GM19455 (cell line): Measurements from ENCODE around the gene SASH1.

Experiments used
- ATAC-seq: cut with Tn5 transposase; IDR thresholded peaks from one replicate; pipeline ENCODE4 v1.9.1; 2021; ENCODE audit not compliant: unreplicated experiment

The SASH1 gene

GRCh38 chr6:148342350-148343046 is at the start of gene SASH1:
Gene SASH1, plus strand, starts transcription at chr6:148342838. Its CDS starts 230 bp downstream, at chr6:148343068.
- peak; percentile 72 for ATAC-seq

- ATAC-seq, result no peak
Observed at GRCh38 chr6:148293181-148293995, 49.2 kb upstream of the SASH1 start.

DNA sequence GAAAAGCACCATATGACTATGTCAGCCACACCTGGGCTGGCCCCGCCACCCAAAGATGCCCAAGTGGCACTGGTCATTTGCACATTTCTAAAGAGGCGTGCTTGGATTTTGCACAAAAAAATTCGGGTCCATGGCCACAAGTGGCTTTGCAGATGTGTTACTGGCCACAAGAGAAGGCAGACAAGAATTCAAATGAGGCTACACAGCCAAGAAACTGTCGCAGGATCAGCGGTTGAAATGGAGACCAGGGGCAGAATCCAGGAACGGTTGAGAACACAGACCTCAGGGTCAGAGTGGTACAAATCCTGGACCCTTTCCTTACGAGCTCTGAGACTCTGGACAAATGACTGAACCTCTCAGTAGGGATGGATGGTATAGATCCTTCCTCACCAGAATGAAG is 48.6 kb upstream of the SASH1 start:
- ATAC-seq, result no peak

DNA sequence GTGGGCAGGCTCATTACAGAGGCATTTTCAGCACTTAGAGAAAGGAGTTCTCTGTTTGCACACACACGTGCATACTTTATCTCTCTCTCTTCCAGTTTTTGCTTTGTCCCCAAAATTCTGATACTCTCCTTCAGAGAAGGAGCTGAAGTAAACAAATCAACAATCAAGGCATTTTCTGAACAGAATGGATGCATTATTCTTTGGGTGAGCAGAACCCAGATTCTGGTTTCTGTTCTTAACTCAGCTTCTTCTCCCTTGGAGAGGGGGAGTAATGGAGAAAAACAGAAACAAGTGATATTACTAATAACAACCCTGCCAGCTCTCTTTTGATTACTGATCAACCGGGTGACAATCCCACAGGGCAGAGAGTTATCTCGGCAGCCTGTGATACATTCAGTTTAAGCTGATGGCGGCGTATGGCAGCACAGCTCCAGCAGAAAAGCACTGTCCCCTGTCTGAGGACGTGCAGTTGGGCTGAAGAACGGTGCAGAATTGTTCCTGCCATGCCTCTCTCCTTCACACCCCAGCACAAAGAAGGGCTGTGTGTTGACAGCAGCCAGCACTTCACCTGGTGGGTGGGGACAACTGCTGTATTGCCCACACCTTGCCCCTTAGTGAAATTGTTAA is 47.3 kb upstream of the SASH1 start:
- ATAC-seq, result no peak

- ATAC-seq, result no peak
Observed at GRCh38 chr6:148296771-148297170, 45.9 kb upstream of the SASH1 start.

DNA sequence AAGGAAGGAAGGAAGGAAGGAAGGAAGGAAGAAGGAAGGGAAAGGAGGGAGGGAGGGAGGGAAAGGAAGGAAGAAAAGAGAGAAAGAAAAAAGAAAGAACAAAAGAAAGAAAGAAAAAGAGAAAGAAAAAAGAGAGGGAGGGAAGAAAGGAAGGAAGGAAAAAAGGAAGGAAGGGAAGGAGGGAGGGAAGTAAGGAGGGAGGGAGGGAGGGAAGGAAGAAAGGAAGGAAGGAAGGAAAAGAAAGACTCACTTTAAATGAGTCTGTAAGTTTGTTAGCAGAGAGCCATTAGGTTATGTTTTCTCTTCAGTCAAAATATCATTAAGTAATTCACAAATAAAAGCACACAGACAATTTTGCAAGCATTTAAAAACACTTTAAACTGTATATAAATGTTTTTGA is 44.0 kb upstream of the SASH1 start:
- ATAC-seq, result no peak

GRCh38 chr6:148303616-148304015 is 39.0 kb upstream of the SASH1 start:
- ATAC-seq, result no peak

GRCh38 chr6:148304976-148305375 is 37.7 kb upstream of the SASH1 start:
- no peak for ATAC-seq

DNA sequence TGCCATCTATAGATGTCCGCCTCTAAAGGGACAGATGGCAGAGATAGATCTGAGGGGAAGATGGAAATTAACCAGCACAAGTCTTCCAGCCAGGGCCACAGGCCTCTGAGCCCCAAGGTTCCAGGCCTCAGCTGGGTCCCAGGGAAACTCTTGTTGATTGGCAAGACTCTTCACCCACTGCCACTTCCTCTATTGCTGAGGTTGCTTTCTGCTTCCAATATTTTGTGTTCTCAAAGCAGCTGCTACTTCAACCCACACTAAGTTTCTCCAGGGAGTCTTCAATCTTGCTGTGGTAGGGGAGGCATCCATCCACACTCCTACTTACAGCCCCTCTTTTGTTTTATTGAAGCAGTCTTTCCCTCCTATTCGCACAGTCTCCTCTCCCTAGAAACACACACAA is 36.4 kb upstream of the SASH1 start:
- no peak for ATAC-seq

- no peak for ATAC-seq
Observed at GRCh38 chr6:148307405-148307804, 35.2 kb upstream of the SASH1 start.

DNA sequence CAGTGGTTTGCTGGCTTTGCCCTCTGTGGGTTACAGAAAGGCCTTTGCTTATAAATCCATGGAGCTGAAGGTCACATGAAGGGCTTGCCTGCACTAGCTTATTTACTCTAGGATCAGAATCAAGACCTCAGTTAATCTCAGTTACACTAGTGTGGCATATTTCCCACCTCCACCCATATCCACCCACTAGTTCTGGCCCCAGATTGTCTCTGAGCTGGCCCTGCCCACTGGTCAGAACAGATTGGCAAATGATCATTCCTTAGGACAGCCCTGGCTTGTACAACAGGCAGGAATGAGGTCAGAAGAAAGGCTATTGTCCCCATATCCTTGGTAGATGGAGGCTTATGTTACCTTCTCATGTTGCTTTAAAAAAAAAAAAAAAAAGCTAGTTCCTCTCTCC is 33.3 kb upstream of the SASH1 start:
- no peak for ATAC-seq

- no peak for ATAC-seq
Observed at GRCh38 chr6:148311966-148312669, 30.5 kb upstream of the SASH1 start.

GRCh38 chr6:148313488-148313887 is 29.1 kb upstream of the SASH1 start:
- ATAC-seq, result no peak

DNA sequence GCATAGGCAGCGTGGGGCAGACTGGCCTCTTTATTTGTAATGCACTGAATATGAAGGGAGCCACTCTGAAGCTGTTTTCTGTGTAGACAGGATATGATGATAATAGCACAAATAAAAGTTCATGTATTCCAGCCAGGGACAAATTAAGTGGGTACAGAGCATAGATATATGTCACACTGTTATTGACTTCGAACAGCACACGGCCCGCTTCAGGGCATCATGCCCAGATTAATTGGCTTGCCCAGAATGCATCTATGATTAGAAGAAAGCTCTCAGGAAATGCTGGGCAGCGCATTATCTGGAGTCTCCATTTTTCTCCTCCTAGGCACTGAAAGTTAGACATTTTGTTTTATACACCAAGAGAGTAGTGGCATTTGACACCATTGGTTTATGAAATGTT is 26.3 kb upstream of the SASH1 start:
- ATAC-seq, result no peak

DNA sequence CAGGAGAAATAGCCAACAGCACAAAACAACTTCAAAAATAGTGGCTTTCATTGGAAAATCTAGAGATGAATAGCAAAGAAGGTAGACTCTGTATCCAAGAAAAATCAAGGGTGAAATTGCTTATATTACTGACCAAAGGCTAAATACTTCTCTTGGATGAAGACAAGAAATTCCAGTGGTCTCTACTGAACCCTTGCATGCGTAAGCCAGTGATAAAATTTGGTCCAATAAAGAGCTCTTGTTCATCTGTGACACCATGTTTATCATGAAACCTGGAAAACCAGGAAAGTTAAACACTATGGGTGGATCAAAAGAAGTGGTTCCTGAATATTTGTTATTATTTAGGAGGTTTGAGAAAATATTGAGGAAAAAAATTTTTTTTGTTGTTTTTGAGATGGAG is 25.6 kb upstream of the SASH1 start:
- ATAC-seq, result no peak

- no peak for ATAC-seq
Observed at GRCh38 chr6:148317739-148318138, 24.9 kb upstream of the SASH1 start.

DNA sequence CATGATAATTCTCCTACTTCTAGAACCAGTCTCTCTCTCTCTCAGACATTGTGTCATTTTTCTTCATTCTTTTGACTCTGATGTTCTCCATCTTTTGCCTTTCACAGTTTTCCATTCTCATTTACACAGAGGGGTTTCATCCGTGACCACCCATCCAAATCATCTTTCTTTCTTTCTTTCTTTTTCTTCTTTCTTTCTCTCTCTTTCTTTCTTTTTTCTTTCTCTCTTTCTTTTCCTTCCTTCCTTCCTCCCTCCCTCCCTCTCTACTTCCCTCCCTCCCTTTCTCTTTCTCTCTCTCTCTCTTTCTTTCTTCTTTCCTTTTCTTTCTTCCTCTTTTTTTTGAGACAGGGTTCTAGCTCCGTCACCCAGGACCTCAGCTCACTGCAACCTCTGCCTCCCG is 19.9 kb upstream of the SASH1 start:
- ATAC-seq, result no peak

- ATAC-seq, result no peak
Observed at GRCh38 chr6:148323344-148323743, 19.3 kb upstream of the SASH1 start.

DNA sequence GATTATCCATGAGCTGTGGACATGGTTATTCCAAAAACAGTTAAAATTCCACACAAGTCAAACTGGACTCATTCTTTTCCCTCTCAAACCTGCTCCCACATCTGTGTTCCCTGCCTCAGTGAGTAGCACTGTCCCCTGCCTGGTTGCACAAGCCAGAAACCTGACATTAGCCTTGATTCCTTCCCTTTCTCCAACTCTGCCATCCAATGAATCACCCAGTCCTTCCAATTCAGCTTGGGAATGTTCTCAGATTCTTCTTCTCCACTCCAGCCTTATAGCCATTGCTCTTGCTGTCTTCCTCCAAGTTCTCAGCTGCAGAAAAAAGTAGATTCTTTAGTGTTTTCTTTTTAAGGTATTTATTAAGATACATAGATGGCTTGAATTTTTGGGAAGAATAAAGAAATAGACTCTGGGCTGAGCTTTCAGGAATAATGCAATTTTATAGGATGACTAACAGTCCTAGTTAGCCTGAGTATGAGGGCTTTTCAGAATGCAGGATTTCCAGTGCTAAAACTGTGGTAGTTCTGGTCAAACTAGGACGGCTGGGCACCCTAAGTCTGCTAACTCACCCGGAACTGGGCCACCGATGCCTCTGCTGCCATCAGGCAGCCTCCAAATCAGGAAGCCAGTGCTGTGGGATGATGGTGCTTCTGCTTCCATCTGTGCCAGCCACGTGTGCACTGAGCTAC is 18.2 kb upstream of the SASH1 start:
- ATAC-seq, result no peak

DNA sequence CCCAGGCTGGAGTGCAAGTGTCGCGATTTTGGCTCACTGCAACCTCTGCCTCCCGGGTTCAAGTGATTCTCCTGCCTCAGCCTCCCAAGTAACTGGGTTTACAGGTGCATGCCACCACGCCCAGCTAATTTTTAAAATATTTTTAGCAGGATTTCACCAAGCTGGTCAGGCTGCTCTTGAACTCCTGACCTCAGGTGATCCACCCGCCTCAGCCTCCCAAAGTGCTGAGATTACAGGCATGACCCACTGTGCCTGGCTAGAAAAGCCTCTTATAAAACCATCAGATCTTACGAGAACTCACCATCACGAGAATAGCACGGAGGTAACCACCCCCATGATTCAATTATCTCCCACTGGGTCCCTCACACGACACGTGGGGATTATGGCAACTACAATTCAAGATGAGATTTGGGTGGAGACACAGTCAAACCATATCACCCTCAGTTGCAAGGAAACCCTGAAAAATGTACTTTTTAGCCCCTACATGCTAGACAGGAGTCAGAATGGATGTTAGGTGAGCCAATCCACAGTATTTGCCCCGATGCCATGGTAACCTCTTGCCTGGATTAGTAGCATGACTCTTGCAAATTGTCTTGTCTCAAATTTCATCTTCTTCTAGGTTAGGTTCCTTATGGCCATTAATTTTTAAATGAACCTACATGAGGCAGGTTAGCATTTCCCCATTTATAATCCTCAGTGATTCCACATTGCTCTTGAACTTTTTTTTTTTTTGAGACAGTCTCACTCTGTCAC is 17.1 kb upstream of the SASH1 start:
- ATAC-seq, result no peak
